ENCODE results near the gene MMRN1.

MMRN1 gene, protein sequence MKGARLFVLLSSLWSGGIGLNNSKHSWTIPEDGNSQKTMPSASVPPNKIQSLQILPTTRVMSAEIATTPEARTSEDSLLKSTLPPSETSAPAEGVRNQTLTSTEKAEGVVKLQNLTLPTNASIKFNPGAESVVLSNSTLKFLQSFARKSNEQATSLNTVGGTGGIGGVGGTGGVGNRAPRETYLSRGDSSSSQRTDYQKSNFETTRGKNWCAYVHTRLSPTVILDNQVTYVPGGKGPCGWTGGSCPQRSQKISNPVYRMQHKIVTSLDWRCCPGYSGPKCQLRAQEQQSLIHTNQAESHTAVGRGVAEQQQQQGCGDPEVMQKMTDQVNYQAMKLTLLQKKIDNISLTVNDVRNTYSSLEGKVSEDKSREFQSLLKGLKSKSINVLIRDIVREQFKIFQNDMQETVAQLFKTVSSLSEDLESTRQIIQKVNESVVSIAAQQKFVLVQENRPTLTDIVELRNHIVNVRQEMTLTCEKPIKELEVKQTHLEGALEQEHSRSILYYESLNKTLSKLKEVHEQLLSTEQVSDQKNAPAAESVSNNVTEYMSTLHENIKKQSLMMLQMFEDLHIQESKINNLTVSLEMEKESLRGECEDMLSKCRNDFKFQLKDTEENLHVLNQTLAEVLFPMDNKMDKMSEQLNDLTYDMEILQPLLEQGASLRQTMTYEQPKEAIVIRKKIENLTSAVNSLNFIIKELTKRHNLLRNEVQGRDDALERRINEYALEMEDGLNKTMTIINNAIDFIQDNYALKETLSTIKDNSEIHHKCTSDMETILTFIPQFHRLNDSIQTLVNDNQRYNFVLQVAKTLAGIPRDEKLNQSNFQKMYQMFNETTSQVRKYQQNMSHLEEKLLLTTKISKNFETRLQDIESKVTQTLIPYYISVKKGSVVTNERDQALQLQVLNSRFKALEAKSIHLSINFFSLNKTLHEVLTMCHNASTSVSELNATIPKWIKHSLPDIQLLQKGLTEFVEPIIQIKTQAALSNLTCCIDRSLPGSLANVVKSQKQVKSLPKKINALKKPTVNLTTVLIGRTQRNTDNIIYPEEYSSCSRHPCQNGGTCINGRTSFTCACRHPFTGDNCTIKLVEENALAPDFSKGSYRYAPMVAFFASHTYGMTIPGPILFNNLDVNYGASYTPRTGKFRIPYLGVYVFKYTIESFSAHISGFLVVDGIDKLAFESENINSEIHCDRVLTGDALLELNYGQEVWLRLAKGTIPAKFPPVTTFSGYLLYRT

DNA sequence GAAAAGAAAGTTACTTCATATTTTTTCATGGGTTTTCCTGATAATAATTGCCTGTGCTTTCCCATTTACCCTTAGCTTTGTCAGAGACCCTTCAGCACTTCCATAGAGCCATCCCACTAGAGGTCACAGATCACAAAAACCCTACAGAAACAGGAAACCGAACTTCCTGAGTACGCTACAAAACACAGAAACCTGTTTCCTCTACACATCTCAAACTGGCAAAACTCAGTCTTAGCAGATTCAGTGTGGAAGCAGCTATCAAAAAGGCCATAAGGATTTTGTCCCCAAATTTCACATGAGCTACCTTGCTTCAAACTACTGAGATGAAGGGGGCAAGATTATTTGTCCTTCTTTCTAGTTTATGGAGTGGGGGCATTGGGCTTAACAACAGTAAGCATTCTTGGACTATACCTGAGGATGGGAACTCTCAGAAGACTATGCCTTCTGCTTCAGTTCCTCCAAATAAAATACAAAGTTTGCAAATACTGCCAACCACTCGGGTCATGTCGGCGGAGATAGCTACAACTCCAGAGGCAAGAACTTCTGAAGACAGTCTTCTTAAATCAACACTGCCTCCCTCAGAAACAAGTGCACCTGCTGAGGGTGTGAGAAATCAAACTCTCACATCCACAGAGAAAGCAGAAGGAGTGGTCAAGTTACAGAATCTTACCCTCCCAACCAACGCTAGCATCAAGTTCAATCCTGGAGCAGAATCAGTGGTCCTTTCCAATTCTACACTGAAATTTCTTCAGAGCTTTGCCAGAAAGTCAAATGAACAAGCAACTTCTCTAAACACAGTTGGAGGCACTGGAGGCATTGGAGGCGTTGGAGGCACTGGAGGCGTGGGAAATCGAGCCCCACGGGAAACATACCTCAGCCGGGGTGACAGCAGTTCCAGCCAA, at the start of gene MMRN1:
Gene MMRN1 (plus strand): TSS at position 206 of the 902 bp plus-strand sequence. CDS start 118 bp downstream, at position 324.
- DNase-seq = peak; percentile 8

GRCh38 chr4:89847571-89848325, 46.9 kb upstream of the MMRN1 start:
- DNase-seq = no peak

GRCh38 chr4:89855236-89855635, 39.4 kb upstream of the MMRN1 start:
- DNase-seq = no peak

DNA sequence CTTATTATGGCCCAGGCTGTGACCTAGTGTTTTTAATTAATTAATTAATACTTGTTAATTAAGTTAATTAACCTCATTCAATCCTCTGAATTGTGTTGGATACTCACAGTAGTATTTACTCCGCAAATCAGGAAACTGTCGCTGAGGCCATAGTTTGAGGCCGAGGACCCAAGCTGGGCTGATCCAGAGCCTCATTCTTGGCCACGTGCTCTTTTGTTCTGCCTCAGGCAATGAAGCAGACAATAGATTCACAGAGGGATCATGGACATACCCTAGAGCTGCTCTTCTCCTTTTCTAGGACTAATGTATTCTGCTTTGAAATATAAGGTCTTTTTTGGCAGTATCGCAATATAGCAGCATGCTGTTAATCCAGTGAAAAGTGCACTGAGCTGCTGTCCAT, 33.7 kb upstream of the MMRN1 start:
- no peak for DNase-seq

DNA sequence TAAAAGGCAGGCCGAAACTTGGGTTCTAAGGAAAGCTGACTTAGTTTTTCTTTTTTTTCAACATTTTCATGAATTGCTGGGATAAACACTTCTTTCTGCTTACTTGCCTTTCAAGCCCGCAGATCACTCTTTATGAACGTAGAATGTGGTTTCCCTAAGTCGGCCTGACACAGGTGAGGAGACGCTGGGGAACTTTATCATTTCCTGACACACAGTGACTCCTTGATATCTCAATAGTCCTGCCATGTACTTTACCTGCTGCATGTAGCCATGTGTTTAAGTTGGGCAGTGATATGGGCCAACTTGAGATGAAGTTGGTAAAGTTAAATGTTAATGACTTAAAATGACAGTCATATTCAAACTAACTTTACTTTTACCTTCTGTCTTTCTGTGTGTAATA, 31.1 kb upstream of the MMRN1 start:
- no peak for DNase-seq

GRCh38 chr4:89868276-89868675, 26.4 kb upstream of the MMRN1 start:
- DNase-seq = no peak

DNA sequence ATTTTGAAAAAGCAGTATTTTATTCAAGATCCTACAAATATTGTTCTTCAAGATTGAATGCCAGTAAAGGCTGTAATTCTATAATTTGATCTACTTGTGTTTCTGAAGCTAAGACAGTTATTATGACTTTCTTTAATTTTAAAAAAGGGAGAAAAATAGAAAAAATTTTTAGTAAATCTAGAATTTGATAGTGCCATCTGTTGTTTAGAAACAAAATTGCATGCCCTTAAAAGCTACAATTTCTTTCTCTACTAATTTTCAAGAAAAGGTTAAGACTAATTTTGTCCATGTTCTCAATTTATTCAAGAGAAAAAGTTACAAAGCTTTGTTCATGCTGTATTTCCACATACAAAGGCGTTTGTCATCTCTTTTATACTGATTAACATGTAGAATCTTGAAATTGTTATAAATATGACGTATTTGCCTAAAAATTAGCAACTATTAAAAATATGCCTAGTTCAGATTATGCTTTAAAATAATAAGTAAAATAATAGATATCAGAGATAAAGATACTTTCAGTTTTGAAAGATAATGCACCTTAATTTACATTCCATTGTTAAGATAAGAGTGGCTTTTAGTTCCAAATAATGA, 25.6 kb upstream of the MMRN1 start:
- DNase-seq = no peak

- no peak for DNase-seq
Measured at GRCh38 chr4:89871211-89871610, 23.4 kb upstream of the MMRN1 start.

DNA sequence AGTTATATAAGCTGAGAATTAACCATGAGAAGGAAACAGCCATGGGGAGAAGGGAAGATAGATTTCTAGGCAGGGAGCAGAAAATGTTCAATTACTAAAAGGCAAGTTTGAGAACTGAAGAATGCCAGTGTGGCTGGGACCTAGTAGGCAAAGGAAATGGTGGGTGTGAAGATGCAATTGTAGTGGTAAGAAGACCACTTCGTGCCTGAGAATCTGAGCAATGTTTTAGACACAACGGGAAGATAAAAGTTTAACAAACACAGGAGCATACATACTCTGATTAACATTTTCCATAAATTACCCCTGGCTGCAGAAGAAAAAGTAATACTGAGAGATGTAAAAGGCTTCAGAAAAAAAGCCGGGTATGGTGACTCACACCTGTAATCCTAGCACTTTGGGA, 18.1 kb upstream of the MMRN1 start:
- no peak for DNase-seq

- no peak for DNase-seq
Measured at GRCh38 chr4:89878611-89879010, 16.0 kb upstream of the MMRN1 start.

GRCh38 chr4:89879215-89879614, 15.4 kb upstream of the MMRN1 start:
- DNase-seq = no peak

GRCh38 chr4:89889289-89889688, 5.4 kb upstream of the MMRN1 start:
- no peak for DNase-seq

DNA sequence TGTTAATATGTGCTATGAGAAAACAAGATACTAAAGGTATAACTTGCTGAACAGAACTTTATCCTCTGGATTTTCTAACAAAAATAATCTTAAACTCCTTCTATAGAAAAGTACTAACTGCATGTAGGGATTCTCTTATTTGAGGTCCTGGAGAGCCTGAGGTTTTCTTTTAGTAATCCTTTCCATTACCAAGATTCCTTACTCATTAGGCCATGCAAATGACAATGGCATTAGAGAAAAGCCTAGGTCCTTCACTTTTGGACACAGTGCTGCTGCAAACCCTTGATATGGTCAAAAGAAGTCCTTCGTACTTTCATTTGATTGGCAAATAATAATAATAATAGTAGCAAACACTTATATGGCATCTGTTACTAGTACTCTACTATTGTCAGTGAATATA, 3.2 kb downstream of the MMRN1 start:
- DNase-seq = no peak

DNA sequence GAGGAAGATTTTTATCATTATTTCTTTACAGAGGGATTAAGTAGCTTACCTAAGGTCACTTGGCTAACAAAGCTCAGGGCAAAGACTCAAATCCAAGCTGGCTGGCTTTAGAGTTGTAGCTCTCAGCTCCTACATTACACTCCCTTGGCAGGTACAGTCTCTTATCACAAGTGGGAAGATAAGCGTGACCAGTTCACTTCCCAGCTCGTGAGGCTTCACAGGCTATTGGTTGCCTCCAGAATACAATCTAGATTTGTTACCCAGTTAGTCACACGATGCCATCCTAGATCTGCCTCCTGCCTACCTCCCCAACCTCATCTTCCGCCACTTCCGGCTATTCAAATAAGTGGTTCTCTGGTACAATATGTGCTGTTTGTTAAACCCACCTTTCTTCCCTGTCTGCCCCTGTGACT, 3.7 kb downstream of the MMRN1 start:
- DNase-seq = no peak

DNA sequence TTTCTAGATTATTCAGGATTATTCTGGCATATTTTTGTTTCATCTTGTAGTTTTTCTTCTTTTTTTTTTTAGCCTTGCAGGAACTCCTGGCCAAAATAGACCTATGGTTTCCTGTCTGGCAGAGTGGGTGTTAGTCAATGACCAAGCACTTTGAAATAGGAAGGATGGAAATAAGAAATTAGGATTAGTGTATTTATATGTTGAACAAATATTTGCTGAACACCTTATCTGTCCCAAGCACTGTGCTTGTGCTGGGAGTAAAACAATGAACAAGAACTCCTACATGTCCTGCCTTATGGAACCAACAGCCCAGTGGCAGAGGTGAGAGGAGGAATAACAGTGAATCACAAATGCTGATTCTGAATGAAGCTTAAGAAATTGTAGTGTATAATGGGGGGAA, 4.5 kb downstream of the MMRN1 start:
- DNase-seq = no peak

GRCh38 chr4:89899854-89900253, 5.2 kb downstream of the MMRN1 start:
- DNase-seq = no peak

GRCh38 chr4:89901808-89902431, 7.3 kb downstream of the MMRN1 start:
- DNase-seq = peak; percentile 65

- DNase-seq = no peak
Measured at GRCh38 chr4:89904524-89904923, 9.9 kb downstream of the MMRN1 start.

DNA sequence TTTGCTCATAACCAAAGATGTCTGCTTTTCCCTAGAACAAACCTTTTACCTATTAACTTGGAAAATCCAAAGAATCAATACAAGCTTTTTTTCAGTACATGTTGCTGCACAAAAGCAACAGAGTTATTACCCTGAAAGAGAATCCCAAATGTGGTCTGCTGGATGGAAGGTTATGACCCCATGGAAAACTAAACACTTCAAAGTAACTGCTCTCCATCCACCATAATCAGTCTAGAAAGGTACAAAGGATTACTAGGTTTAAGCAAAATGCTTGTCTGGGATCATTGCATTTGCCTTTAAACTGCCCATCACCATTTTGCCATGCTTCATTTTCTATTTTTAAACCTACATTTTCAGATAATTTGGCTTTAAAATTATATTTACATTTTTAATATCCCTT, 11.7 kb downstream of the MMRN1 start:
- DNase-seq = no peak

DNA sequence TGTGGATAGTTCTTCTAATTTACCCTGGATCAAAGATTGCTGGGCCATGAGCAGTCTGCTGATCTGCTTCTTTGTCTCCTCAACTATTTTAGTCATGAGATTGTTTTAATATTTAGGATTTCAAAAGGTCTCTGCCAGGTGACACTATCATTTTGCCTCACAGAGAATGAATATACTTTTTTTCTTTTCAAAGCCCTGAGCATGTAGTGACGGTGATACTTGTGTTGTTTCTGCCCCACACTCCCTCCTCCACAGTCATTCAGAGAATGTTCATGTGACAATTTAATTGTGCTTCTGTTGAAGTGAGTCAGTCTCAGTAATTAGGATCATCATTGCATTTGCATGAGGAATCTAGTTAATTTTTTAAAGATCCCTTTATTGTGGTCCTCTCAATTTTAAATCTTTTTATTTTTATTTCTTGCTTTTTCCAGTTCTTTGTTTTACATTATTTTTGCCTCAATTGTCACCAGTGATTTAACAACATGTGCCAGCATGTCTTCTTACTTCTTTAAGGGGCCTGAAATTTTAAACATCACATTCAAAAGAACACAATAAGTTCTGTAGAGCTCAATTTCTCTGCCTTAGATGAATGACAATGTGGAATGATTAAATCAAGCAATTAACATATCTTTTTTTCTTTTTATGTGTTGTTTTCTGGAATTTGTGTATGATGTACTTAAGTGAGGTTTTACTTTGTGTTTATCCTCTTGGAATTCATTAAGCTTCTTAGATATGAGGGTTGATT, 12.3 kb downstream of the MMRN1 start:
- no peak for DNase-seq

All from CD4-positive, alpha-beta T cell treated with Interleukin-17A for 4 hours (primary cell).